ENCODE data around the gene XCL2.

The XCL2 gene

DNA sequence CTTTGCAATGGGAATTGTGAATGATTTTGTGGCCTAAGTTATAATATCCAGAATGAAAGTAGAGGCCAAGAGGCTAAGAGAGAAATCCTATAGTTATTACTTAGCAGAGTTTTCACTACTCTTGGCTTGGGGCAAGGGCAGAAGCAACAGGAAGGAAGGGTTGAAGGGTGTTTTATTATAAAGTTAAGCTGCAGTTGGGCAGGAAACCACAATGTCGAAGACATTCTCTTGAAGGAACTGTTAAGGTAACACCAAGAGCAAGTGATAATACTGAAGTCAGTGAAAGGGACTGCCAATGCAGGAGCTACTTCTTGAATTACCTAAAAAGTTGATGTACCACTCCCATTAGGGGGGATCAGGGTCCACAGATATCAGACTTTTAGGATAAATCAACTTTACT, 8.3 kb downstream of the XCL2 start:
- TF ChIP-seq, protein P1, sequence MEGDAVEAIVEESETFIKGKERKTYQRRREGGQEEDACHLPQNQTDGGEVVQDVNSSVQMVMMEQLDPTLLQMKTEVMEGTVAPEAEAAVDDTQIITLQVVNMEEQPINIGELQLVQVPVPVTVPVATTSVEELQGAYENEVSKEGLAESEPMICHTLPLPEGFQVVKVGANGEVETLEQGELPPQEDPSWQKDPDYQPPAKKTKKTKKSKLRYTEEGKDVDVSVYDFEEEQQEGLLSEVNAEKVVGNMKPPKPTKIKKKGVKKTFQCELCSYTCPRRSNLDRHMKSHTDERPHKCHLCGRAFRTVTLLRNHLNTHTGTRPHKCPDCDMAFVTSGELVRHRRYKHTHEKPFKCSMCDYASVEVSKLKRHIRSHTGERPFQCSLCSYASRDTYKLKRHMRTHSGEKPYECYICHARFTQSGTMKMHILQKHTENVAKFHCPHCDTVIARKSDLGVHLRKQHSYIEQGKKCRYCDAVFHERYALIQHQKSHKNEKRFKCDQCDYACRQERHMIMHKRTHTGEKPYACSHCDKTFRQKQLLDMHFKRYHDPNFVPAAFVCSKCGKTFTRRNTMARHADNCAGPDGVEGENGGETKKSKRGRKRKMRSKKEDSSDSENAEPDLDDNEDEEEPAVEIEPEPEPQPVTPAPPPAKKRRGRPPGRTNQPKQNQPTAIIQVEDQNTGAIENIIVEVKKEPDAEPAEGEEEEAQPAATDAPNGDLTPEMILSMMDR (IDR thresholded peaks at IDR 0.05), result no peak
- Histone ChIP-seq H3K4me3 (ENCODE audit: low read depth in 1 of 2, low read length in 1 of 2) (peak overlapping the region in 1 of 2 experiments; percentile 7), H3K9me3 (no peaks in the 10 kb centered on the region), H3K27ac (peak overlapping the region; percentile 73), H3K27me3 (no peaks in the 10 kb centered on the region), H3K36me3 (no peaks in the 10 kb centered on the region), H3K4me1 (ENCODE audit: control insufficient read depth in 1 of 2, insufficient read depth in 1 of 2, low read depth in 1 of 2, low read length in 1 of 2) (peaks cover 30 to 36% of the 10 kb centered on the region in 2 experiments)

DNA sequence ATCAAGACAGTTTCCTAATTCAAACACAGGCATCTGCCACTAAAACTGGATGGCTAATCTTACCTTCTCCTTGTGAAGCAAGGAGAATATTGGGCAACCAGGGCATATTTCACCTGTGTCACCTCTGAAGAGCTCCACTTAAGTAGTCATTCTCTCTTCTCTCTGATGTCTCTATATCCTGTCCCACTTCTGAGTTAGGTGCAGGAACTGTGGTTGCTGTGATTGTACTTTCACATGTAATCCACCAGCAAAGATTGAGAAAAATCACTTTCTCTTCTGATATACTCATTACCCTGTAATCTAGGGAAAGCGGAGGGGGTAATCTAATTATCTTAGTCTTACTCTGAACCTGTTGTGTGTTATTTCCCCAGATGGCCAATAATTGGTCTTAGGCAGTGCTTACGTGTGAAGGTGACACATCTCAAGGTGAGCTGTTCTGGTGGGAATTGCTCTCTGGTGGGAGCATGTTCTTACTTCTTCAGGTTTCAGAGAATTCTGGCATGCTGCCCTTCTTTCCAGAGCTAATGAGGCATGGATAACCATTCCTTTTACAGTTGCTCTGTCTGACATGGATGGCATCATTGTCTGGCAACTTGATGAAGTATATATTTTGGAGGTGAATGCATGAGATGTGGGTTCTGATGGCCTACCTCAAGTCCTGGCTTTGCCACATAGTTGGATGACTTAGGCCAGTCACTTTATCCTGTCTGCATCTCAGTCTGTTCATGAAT, 12.0 kb downstream of the XCL2 start:
- H3K9me3 ChIP-seq, result no peaks in the 10 kb centered on the region
- H3K4me1 ChIP-seq (ENCODE audit: control insufficient read depth in 1 of 2, insufficient read depth in 1 of 2, low read depth in 1 of 2, low read length in 1 of 2), result peaks cover 34% of the 10 kb centered on the region in 2 experiments
- no peak overlapping the region for H3K27ac ChIP-seq
- H3K4me3 ChIP-seq (ENCODE audit: low read depth in 1 of 2, low read length in 1 of 2), result no peak overlapping the region
- no peaks in the 10 kb centered on the region for H3K27me3 ChIP-seq
- TF ChIP-seq, protein P1 (IDR thresholded peaks at IDR 0.05), result no peak
- no peaks in the 10 kb centered on the region for H3K36me3 ChIP-seq

DNA sequence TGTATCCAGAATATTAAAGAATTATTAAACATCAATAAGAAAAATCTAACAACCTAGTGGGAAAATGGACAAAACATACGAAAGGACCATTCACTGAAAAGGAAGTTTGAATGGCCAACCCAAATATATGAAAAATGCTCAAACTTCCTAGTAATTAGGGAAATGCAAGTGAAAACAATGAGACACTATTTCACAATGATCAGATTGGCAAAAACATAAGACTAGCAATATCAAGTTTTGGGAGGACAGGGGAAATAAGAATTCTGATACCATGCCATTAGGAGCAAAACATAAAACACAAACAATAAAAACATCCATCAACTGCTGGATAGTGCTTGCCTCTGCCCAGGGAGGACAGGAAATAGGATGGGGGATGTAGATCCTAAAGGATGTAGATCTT, 14.3 kb downstream of the XCL2 start:
- Histone ChIP-seq H3K4me1 (ENCODE audit: control insufficient read depth in 1 of 2, insufficient read depth in 1 of 2, low read depth in 1 of 2, low read length in 1 of 2) (peaks cover 11 to 13% of the 10 kb centered on the region in 2 experiments), H3K36me3 (no peaks in the 10 kb centered on the region), H3K9me3 (no peaks in the 10 kb centered on the region), H3K4me3 (ENCODE audit: low read depth in 1 of 2, low read length in 1 of 2) (no peak overlapping the region), H3K27ac (no peak overlapping the region), H3K27me3 (no peaks in the 10 kb centered on the region)
- TF ChIP-seq, protein P1 (IDR thresholded peaks at IDR 0.05), result no peak

DNA sequence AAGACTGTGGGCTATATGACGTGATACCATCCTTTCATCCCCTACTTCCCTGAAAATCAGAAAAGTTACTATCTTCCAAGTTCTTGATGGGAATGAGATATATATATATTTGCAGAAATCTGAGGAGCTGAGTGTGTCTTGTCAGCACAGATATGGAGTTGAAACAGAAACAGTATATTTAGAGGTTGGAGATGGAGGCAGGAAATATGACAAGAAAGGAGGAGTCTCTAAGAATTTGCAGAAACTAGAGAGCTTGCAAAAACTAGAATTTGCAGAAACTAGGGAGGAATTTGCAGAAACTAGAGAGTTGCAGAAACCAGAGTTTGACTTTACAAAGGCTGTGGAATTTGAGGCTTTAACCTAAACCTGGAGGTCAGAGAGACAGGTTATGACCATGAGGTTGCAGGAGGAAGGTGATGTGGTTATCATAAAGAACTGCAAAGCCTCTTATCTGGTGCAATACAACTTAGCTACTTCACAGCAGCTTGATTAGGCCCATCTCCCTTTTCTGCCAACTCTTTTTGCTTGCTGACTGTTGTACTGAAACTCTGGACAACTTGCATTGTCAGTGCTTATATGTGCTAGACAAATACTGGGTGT, 22.3 kb downstream of the XCL2 start:
- Histone ChIP-seq H3K36me3 (no peaks in the 10 kb centered on the region), H3K27ac (peak overlapping the region; percentile 28), H3K9me3 (no peaks in the 10 kb centered on the region), H3K27me3 (no peaks in the 10 kb centered on the region), H3K4me3 (ENCODE audit: low read depth in 1 of 2, low read length in 1 of 2) (no peak overlapping the region), H3K4me1 (ENCODE audit: control insufficient read depth in 1 of 2, insufficient read depth in 1 of 2, low read depth in 1 of 2, low read length in 1 of 2) (peaks cover 17 to 23% of the 10 kb centered on the region in 2 experiments)
- TF ChIP-seq, protein P1 (IDR thresholded peaks at IDR 0.05), result no peak

DNA sequence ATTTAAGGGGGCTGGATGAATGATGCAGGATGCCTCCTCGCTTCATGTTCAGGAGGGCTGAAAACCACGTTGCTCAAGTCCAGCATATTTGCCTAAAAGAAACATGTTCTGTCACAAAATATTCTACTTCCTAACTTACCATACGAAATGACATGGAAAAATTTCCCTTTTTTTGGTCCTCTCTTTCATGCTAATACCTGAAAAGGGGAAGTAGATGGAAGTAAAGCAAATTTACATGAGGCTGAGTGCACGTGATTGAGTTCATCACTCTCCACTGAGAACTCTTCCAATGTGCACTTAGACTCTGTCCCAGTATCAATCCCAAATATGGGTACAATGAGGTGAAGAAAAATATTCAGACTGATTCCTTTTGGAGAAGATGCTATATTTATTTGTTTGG, 23.0 kb downstream of the XCL2 start:
- H3K27me3 ChIP-seq, result no peaks in the 10 kb centered on the region
- H3K4me3 ChIP-seq (ENCODE audit: low read depth in 1 of 2, low read length in 1 of 2), result no peak overlapping the region
- H3K27ac ChIP-seq, result no peak overlapping the region
- H3K9me3 ChIP-seq, result no peaks in the 10 kb centered on the region
- TF ChIP-seq, protein P1 (IDR thresholded peaks at IDR 0.05), result no peak
- H3K36me3 ChIP-seq, result no peaks in the 10 kb centered on the region
- H3K4me1 ChIP-seq (ENCODE audit: control insufficient read depth in 1 of 2, insufficient read depth in 1 of 2, low read depth in 1 of 2, low read length in 1 of 2), result peaks cover 17 to 23% of the 10 kb centered on the region in 2 experiments
